Myocyte (in vitro differentiated cells): ENCODE results near the gene CYP2D6. TPM values are rescaled to one million over a fixed set of nuclear protein-coding genes. Genes with fewer than 3 reads are reported as not detected.

Experiments used
- DNase-seq: peaks from one replicate; pipeline ENCODE4 v3.0.0-alpha.2; 2012; ENCODE audit warnings: low read depth
- total RNA-seq: library from RNA; depleted of rRNA; stranded (reverse); fragments of >200 nt; gene quantifications from 2 replicates; pipeline ENCODE4 v1.2.3, GENCODE V29; 2014

Gene CYP2D6
- total RNA-seq, 1 donor from 2014 or later: not detected

- no peak for DNase-seq
Observed at GRCh38 chr22:42086051-42086450, 44.6 kb downstream of the CYP2D6 start.

- DNase-seq: no peak
Observed at GRCh38 chr22:42084874-42085273, 45.7 kb downstream of the CYP2D6 start.

- no peak for DNase-seq
Observed at GRCh38 chr22:42083119-42083518, 47.5 kb downstream of the CYP2D6 start.

- peak; percentile 53 for DNase-seq
Observed at GRCh38 chr22:42080287-42080686, 50.3 kb downstream of the CYP2D6 start.

- DNase-seq: peak; percentile 99
Observed at GRCh38 chr22:42079319-42080251, 51.0 kb downstream of the CYP2D6 start, which contains the start of gene SMDT1. SMDT1 (plus strand) TSS chr22:42079700; CDS start chr22:42079769, 69 bp downstream.

GRCh38 chr22:42078469-42079318, 51.9 kb downstream of the CYP2D6 start:
- no peak for DNase-seq

GRCh38 chr22:42077486-42078125, 53.0 kb downstream of the CYP2D6 start:
- no peak for DNase-seq

GRCh38 chr22:42076764-42077485, 53.7 kb downstream of the CYP2D6 start:
- no peak for DNase-seq

Other genes starting within 250 kb of the CYP2D6 start
- 0.27 TPM in 1 of 2 replicates, not detected in the other for gene SHISA8, start 215.7 kb downstream of the CYP2D6 start, total RNA-seq
- gene TNFRSF13C, start 204.0 kb downstream of the CYP2D6 start, total RNA-seq: 0.10 and 0.53 TPM in 2 replicates
- 0.64 and 0.88 TPM in 2 replicates for gene CENPM, start 183.7 kb downstream of the CYP2D6 start, total RNA-seq
- not detected in 2 replicates for gene SEPTIN3, start 161.4 kb downstream of the CYP2D6 start, total RNA-seq
- not detected in 2 replicates for gene WBP2NL, start 132.0 kb downstream of the CYP2D6 start, total RNA-seq
- gene NAGA, start 60.0 kb downstream of the CYP2D6 start, total RNA-seq: 16.8 and 19.7 TPM in 2 replicates
- 10.2 and 18.6 TPM in 2 replicates for gene PHETA2, start 56.6 kb downstream of the CYP2D6 start, total RNA-seq
- gene SMDT1, start 51.1 kb downstream of the CYP2D6 start, total RNA-seq: 6.4 and 9.8 TPM in 2 replicates
- 80.0 and 86.0 TPM in 2 replicates for gene NDUFA6, start 40.0 kb downstream of the CYP2D6 start, total RNA-seq
- 10.9 and 11.5 TPM in 2 replicates for gene TCF20, start 139.8 kb upstream of the CYP2D6 start, total RNA-seq